Calu3 (cell line): ENCODE measurements around the gene C11orf86. TPM values are rescaled to one million over a fixed set of nuclear protein-coding genes. Genes with fewer than 3 reads are reported as not detected.
"Not testable (repeated sequence)": the region's sequence is repeated elsewhere in the genome, so short reads cannot be mapped to it uniquely, and the experiment has no call there.

Experiments used
- BruUV-seq: library from RNA; stranded (reverse); fragments of 400-500 nt; replicated peaks from 2 replicates; lab custom pipeline; 2021; lab: Mats Ljungman, UMichigan
- CTCF ChIA-PET: fragments of 300-600 bp; sonication (Branson Sonifier 250); formaldehyde crosslinking; loops from one replicate; lab custom pipeline; 2022; ENCODE audit warnings: antibody characterized with exemption; lab: Charles Lee
- DNase-seq: peaks from one replicate; pipeline ENCODE4 v3.0.0; 2022
- H3K27ac Mint-ChIP-seq: one replicate; pipeline ENCODE4 v1.8.0; 2022; ENCODE audit warnings: mixed read lengths; ENCODE audit not compliant: unreplicated experiment
- H3K27me3 Mint-ChIP-seq: one replicate; pipeline ENCODE4 v1.8.0; 2022; ENCODE audit warnings: mixed read lengths; ENCODE audit not compliant: unreplicated experiment
- H3K36me3 Mint-ChIP-seq: one replicate; pipeline ENCODE4 v1.8.0; 2022; ENCODE audit warnings: mild to moderate bottlenecking, moderate library complexity, mixed read lengths; ENCODE audit not compliant: insufficient read depth, unreplicated experiment
- H3K4me1 Mint-ChIP-seq: one replicate; pipeline ENCODE4 v1.8.0; 2022; ENCODE audit warnings: mild to moderate bottlenecking, low read depth, mixed read lengths; ENCODE audit not compliant: unreplicated experiment
- H3K4me3 Mint-ChIP-seq: one replicate; pipeline ENCODE4 v1.8.0; 2022; ENCODE audit warnings: mild to moderate bottlenecking, low read depth, moderate library complexity, mixed read lengths; ENCODE audit not compliant: unreplicated experiment
- H3K9me3 Mint-ChIP-seq: one replicate; pipeline ENCODE4 v1.8.0; 2022; ENCODE audit warnings: low read depth, mixed read lengths; ENCODE audit not compliant: unreplicated experiment
- intact Hi-C: fragments of 100-400 bp; cut with micrococcal nuclease; formaldehyde crosslinking; loops from one replicate; pipeline ENCODE4 v1.10.0; 2022; ENCODE audit not compliant: unreplicated experiment
- total RNA-seq: library from RNA; stranded (reverse); gene quantifications from 2 replicates; pipeline ENCODE4 v1.2.3, GENCODE V29; 2022
- TF ChIP-seq, protein P1 (sequence below): fragments of 200-600 bp; IDR thresholded peaks from one replicate; pipeline ENCODE4 v1.8.0; 2022; ENCODE audit warnings: antibody characterized with exemption; ENCODE audit not compliant: unreplicated experiment

Gene C11orf86
- total RNA-seq, 1 experiment from 2014 or later = not detected

DNA sequence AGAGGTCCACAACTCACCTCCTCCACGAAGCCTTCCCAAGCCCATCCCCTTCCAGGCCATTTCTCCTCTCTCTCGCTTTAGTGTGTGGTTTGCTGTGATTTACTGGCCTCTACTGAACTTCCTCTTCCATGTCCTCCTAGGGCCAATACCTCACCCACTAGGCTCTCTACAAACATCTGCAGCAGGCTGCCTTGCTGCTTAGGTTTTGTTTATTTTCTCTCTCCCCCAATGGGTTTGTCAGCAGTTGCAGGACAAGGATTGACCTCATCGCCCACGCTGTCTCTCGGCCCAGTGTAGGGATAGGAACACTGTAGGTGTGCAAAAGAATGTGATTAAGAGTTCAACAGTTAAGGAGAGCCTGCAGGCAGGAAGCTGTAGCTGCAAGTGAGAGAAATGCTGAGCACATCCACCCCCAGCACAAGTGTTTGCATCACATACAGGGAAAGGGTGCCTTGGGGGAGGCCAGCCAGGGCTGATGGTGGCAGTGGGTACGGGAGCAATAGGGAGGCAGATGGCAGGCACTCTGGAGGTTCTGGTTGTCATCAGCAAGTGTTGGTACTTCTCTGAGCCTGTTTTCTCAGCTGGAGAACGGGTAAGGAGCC lies 18.3 kb upstream of the C11orf86 start:
- Mint-ChIP-seq H3K27ac (peak overlapping the region; percentile 82), H3K36me3 (peaks cover 30% of the 10 kb centered on the region), H3K9me3 (peaks cover 3% of the 10 kb centered on the region), H3K27me3 (no peaks in the 10 kb centered on the region), H3K4me3 (peak overlapping the region; percentile 68), H3K4me1 (peaks cover 38% of the 10 kb centered on the region)
- DNase-seq = peak; percentile 43
- BruUV-seq = TSS peak; percentile 72
- TF ChIP-seq, protein P1, sequence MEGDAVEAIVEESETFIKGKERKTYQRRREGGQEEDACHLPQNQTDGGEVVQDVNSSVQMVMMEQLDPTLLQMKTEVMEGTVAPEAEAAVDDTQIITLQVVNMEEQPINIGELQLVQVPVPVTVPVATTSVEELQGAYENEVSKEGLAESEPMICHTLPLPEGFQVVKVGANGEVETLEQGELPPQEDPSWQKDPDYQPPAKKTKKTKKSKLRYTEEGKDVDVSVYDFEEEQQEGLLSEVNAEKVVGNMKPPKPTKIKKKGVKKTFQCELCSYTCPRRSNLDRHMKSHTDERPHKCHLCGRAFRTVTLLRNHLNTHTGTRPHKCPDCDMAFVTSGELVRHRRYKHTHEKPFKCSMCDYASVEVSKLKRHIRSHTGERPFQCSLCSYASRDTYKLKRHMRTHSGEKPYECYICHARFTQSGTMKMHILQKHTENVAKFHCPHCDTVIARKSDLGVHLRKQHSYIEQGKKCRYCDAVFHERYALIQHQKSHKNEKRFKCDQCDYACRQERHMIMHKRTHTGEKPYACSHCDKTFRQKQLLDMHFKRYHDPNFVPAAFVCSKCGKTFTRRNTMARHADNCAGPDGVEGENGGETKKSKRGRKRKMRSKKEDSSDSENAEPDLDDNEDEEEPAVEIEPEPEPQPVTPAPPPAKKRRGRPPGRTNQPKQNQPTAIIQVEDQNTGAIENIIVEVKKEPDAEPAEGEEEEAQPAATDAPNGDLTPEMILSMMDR = no peak
- CTCF ChIA-PET = interaction anchor here (1.3 kb wide), 1 partner anchor 14 kb away, joined by 4 read pairs; no protein-coding TSS in a partner anchor
- intact Hi-C loops = loop anchor here (10.0 kb wide), 1 partner anchor 62 kb away; no protein-coding TSS in a partner anchor

DNA sequence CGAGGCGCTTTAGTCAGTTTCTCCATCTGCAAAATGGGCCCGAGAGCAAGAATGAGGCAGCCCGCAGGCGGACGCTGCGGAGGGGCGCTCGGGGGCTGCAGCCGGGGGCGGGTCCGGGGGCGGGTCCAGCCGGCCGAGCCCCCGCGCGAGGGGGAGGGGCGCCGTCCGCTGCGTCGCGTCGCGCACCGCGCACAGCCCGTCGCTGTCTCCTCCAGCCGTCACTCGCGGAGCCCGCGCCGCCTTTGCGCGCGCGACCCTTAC lies 17.2 kb upstream of the C11orf86 start:
- Mint-ChIP-seq H3K27ac (peak overlapping the region; percentile 64), H3K36me3 (peaks cover 30% of the 10 kb centered on the region), H3K27me3 (no peaks in the 10 kb centered on the region), H3K4me3 (peak overlapping the region; percentile 68), H3K4me1 (peaks cover 38% of the 10 kb centered on the region), H3K9me3 (peaks cover 3% of the 10 kb centered on the region)
- no TSS peak for BruUV-seq
- no peak for DNase-seq
- TF ChIP-seq, protein P1 = no peak
- intact Hi-C loops = loop anchor here (10.0 kb wide), 1 partner anchor 63 kb away; no protein-coding TSS in a partner anchor
- CTCF ChIA-PET = no interaction called here

DNA sequence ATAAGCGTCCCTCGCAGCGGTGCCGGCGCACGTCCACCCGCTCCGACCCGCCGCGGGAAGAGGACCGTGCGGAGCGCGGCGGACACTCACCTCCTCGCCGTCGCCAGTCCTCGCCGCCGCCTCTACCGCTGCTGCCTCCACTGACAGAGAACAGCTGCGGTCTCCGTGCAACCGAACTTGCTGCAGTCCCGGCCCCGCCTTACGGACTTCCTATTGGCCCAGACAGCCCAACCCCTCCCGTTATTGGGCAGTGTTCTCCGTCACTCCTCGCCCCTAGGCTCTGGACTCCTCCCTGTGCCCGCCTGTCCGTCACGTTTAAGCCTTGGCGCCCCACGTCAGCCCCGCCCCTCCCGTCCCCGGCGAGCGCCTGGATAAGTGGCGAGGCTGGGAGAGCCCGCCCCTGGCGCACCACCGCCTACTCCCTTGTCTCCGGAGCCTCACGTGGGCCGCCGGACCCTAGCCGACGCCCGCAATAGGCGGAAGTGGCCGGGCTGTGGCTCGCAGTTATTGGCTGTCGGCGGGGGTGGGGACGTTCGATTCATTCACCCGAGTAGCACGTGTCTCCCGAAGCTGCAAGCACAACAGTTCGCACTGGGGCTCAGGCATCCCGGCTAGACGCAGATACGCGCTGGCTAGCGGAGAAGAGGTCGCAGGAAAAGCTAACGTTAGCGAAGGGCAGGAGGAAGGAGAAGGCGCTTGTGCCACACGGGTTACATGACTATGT lies 16.7 kb upstream of the C11orf86 start, which contains the start of gene PC:
PC (minus strand) TSS at position 152 of the 724 bp plus-strand sequence. CDS start 86,224 bp downstream, outside the sequence.
- TF ChIP-seq, protein P1 = no peak
- no TSS peak for BruUV-seq
- DNase-seq = peak; percentile 99
- no peaks in the 10 kb centered on the region for H3K27me3 Mint-ChIP-seq
- H3K36me3 Mint-ChIP-seq = peaks cover 30% of the 10 kb centered on the region
- H3K27ac Mint-ChIP-seq = peak within 1 kb of the TSS; percentile 82
- intact Hi-C loops = loop anchor here (10.0 kb wide), 1 partner anchor 64 kb away; no protein-coding TSS in a partner anchor
- H3K9me3 Mint-ChIP-seq = peaks cover 3% of the 10 kb centered on the region
- H3K4me3 Mint-ChIP-seq = peak within 1 kb of the TSS; percentile 68
- H3K4me1 Mint-ChIP-seq = peaks cover 38% of the 10 kb centered on the region
- CTCF ChIA-PET = interaction anchor here (0.6 to 1.5 kb wide), 3 partner anchors 10 to 26 kb away, joined by 3 read pairs; no protein-coding TSS in a partner anchor

DNA sequence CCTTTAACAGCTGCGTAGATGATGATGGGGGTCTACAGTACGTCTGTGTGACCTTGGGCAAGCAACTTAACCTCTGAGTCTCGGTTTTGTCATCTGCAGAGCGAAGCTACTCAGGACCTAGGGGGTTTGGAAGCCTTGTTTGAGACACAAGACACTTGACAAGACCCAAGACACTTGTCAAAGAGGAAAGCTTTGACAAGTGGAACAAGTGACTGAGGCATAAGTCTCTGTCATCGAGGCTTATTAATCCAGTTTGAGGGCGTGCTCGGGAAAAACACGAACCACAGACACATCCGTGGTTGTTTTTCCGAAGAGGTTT lies 16.2 kb upstream of the C11orf86 start:
- H3K36me3 Mint-ChIP-seq = peaks cover 30% of the 10 kb centered on the region
- DNase-seq = no peak
- TF ChIP-seq, protein P1 = no peak
- peaks cover 3% of the 10 kb centered on the region for H3K9me3 Mint-ChIP-seq
- peak overlapping the region; percentile 68 for H3K4me3 Mint-ChIP-seq
- no peaks in the 10 kb centered on the region for H3K27me3 Mint-ChIP-seq
- H3K27ac Mint-ChIP-seq = peak overlapping the region; percentile 64
- intact Hi-C loops = loop anchor here (10.0 kb wide), 1 partner anchor 64 kb away; no protein-coding TSS in a partner anchor
- BruUV-seq = no TSS peak
- peaks cover 38% of the 10 kb centered on the region for H3K4me1 Mint-ChIP-seq
- CTCF ChIA-PET = interaction anchor here (0.6 to 1.5 kb wide), 4 partner anchors 9 to 403 kb away, joined by 3 to 5 read pairs (median 3); no protein-coding TSS in a partner anchor

DNA sequence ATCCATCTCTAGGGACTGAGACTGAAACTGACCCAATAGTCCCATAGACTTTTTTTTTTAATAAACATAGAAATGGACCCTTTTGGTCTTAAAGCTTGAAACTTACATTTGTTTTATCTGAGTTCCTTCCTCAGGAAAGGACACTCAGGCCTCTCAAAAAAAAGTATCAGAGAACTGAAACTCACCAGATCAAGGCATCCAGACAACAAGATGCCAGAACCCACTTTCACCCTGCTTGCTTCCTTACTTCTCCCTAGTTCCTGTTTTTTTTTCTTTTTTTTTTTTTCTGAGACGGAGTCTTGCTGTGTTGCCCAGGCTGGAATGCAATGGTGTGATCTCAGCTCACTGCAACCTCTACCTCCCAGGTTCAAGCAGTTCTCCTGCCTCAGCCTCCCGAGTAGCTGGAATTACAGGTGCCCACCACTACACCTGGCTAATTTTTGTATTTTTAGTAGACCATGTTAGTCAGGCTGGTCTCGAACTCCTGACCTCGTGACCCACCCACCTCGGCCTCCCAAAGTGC lies 13.4 kb upstream of the C11orf86 start:
- H3K9me3 Mint-ChIP-seq, intact Hi-C loops, DNase-seq, CTCF ChIA-PET, H3K4me3 Mint-ChIP-seq, H3K27me3 Mint-ChIP-seq, H3K27ac Mint-ChIP-seq, BruUV-seq: not testable (repeated sequence)
- Mint-ChIP-seq H3K36me3 (peaks cover 23% of the 10 kb centered on the region), H3K4me1 (peaks cover 29% of the 10 kb centered on the region)
